ENCODE measurements around the gene ELP6.

The ELP6 gene, protein sequence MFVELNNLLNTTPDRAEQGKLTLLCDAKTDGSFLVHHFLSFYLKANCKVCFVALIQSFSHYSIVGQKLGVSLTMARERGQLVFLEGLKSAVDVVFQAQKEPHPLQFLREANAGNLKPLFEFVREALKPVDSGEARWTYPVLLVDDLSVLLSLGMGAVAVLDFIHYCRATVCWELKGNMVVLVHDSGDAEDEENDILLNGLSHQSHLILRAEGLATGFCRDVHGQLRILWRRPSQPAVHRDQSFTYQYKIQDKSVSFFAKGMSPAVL

DNA sequence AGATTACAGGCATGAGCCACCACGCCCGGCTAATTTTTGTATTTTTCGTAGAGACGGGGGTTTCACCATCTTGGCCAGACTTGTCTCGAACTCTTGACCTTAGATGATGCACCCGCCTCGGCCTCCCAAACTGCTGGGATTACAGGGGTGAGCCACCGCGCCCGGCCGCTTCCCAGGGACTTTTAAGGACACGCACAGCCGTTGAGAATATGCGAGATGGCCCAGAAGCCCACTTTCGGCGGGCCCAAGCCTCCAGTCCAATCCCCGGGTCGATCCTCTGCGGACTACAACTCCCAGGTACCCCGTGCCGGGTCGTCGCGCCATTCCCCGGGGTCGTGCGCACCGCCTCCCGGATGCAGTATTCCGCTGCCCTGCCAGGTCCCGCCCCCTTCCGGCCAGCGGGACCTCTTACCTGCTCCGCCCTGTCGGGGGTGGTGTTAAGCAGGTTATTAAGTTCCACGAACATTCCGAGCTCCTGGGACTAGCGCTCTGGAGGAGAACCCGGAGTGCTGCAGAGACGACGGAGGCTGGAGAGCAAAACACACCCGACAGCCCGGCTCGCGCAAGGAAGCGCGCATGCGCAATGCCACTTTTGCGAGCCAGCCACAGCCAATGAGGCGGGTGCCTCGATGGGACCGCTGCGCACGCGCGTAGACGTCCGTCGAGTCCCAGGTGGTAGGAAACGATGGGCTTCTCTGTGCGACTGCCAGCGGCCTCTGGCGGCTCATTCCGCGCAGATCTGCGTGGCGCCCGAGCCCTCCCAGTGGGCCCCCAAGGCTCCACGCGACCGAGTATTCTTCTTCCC is at the start of gene ELP6:
ELP6 (minus strand) TSS at position 588 of the 805 bp plus-strand sequence; CDS start at position 466, 122 bp downstream.
- DNase-seq: peak; percentile 96 to 98 (median 97)

DNA sequence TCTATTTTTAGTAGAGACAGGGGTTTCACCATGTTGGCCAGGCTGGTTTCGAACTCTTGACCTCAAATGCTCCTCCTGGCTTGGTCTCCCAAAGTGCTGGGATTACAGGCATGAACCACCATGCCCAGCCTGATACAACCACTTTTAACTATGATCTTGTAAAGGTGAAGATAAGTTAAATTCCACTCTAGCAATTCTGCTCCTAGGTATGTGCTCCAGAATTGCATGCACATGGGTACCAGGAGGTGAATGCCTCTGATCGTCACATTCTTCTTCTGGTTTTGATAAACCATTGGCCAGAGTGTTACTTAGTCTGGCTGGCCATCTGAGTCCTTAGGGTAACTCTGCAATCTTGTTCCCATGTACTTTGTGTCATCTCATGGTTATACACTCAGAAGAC is 42.8 kb upstream of the ELP6 start:
- no peak for DNase-seq

DNA sequence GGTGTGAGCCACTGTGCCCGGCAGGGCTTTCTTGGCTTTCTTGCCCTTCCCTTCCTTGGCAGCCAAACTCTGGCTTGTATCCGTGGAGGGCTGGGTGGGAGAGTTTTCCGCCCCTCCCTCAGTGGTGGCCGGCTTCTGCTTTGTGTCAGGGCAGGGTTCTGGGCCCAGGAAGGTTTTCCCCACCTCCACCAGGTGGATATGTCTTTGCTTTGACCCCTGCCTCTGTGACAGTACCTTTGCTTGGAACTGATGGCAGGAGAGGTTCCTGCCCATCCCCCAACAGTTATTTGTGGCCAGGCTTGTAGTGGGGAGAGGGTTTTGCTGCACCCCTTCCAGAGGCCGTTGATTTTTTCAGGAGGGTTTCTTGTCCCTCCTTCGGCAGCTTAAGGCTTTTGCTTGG is 40.8 kb upstream of the ELP6 start:
- no peak for DNase-seq

DNA sequence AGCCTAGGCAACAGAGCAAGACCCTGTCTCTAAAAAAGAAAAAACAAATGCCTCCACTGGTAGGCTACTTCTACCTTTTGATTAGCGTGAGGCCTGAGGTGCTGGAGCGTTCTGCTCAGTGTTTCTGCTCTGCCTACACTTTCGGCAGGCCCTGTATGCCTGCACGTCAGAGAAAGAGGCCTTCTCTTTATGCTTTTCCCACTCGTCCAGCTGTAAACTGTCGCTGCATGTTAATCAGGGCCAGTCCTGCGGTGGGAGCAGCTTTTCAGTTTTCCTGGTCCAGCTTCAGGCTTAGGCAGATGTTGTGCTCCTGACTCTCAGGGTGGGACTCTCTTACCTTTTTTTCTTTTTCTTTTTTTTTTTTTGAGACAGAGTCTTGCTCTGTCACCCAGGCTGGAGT is 39.9 kb upstream of the ELP6 start:
- no peak for DNase-seq

DNA sequence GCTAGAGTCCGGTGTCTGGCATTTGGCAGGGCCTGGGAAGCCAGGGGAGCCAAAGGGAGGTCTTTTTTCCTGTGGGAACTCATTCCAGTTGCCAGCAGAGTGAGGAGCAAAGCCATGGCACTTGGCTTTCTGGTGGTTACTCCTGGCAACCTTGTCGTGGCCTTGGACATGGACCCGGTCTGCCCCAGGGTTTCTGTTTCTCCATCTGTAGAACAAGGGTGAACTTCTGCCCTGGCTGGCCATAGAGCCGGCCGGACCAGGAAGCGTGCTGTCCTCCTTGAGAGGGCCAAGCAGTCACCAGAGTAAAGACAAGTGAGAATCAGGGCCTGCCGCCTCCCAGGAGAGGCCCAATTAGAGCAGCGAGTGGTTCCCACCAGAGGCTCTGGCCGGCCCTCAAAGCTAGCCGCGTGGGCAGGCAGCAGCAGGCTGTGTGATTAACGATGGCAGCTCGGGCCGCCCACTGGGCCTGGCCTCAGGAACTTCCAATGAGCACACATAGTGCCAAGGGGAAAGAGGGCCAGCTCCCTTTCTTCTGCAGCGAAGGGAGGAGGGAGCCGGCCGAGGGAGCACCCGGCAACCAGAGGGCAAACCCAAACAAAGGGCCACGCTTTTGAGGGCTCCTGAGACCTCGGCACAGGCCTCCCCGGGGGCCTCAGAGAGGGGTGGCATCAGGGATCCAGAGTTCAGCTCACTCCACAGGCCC is 29.1 kb upstream of the ELP6 start:
- DNase-seq: no peak

DNA sequence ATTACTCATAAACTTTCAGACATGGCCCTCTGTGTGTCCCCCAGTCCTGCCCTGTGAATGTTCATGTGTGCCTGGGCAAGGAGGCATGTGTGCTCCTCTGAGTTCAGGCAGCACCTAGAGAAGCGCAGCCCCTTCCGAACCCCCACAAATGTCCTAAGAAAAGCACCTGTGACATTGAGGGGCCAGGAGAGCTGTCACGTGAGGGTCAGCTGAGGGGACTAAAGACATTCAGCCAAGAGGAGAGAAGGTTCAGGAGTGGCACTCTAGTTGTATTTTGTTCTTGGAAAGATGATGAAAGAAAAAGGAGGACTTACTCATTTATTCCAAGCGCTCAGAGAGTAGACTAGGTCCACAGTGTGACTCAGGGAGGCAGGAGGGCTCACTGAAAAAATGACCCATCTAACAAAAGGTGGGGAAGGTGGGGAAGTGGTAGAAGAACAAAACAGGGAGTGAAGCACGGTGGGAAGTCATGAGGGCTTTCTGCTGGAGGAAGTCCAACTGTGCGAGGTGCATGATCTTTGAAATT is 28.1 kb upstream of the ELP6 start:
- no peak for DNase-seq

DNA sequence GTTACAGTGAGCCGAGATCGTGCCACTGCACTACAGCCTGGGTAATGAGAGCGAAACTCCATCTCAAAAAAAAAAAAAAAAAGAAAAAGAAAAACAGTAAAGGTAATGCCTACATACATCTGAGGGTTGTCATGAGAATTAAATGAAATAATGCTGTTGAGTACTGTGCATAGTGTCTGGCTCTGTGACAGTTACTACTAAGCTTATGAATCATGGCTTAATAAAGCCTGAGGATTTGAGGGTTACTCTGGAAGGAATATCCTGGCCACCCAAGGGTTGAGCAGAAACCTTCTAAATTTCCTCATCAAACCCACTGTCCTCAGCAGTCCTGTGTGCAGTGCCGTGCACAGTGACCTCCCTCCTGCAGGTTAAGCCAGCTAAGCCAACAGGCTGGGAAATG is 26.8 kb upstream of the ELP6 start:
- no peak for DNase-seq

DNA sequence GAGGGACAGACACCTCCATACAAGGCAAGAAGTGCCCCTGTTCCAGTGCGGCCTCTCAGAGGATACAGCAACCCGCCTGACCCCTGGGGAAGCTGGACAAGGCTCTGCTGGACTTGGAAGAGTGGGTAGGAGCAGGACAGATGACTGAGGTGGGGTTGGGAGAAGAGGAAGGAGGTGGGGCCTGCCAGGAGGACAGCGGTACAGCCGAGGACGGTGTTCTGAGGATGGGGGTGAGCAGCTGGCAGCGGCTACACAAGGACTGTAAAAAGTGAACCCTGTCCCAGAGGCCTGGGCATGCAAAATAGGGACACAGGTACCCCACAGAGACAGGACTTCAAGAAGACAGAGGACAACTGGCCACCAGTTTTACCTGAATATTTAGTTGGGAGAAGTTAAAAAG is 23.5 kb upstream of the ELP6 start:
- DNase-seq: no peak

DNA sequence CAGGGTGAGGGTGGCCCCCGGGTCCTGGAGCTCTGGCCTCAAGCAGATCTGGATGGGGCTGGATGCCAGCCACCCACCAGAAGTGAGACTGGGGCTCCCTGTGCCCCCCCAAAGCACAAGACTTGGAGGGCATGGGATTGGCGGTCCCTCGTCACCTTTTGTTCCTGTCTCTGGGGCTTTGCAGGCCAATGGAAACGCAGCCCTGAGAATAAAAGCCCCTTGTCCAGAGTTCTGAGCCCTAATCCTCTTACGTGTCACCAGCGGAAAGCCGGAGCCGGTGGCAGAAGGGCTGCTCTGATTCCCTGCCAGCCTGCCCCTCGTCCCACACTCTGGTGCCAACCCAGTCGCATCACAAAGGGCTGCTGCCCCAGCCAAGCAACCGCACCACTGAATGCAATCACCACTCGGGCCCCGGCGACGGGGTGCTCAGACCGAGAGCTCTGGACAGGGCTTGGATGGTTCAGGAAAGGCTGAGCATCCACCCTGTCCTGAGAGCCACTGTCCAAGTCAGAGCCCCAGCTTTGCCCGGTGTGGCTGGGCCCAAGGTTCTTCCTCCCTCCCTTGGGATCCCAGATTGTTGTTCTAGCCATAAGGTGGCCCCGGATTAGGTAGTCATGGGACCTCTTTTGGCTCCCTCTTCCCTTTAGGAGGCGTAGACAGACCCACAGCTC is 22.8 kb upstream of the ELP6 start:
- no peak for DNase-seq

DNA sequence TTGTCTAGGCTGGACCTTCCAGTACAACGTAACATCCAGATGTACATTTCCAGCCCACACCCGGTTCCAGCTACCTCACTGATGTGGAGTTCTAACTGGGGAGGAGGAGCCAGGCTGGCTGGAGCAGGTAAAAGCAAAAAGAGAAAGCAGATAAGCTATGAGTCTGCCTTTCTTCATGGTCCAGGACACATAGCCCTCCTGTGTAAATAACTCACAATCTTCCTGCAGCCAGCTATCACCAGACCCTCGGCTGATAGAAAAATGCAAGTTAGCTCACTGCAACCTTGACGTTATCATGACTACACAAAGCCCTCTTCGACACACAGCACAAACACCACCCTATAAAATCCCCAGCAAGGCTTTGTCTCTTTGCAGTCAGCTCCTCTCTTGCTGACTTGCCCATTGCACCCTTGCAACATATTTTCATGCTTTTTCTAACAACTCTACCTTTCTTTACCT is 20.5 kb upstream of the ELP6 start:
- DNase-seq: no peak

DNA sequence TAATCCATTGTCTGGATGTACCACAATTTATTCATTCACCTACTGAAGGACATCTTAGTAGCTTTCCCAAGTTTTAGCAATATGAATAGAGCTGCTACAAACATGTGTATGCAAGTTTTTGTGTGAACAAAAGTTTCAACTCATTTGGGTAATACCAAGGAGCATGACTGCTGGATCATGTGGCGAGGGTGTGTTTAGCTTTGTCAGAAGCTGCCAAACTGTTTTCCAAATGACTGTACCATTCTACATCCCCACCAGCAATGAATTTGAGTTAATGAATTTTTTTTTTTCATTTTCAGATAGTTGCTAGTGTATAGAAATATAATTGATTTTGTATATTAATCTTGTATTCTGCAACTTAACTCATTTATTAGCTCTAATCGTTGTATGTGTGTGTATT is 20.0 kb upstream of the ELP6 start:
- DNase-seq: no peak

DNA sequence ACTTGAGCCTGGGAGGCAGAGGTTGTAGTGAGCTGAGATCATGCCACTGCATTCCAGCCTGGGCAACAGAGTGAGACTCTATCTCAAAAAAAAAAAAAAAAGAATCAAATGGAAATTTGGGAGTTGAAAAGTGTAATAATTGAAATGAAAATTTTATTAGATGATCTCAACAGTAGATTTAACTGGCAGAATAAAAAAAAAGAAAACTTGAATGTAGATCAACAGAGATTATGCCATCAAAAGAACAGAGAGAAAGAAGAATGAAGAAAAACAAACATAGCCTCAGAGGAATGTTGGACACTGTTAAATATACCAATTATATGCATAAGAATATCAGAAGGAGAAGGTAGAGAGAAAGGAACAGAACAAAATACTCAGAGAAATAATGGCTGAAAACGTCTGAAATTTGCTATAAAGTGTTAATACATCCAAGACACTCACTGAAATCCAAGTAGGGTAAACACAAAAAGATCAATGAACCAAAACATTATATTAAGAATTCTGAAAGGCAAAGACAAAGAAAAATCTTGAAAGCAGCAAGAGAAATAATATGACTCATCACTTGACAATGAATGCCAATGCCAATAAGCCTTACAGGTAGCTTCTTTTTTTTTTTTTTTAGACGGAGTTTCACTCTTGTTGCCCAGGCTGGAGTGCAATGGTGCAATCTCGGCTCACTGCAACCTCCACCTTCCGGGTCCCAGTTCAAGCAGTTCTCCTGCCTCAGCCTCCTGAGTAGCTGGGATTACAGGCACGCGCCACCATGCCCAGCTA is 14.6 kb upstream of the ELP6 start:
- DNase-seq: no peak

DNA sequence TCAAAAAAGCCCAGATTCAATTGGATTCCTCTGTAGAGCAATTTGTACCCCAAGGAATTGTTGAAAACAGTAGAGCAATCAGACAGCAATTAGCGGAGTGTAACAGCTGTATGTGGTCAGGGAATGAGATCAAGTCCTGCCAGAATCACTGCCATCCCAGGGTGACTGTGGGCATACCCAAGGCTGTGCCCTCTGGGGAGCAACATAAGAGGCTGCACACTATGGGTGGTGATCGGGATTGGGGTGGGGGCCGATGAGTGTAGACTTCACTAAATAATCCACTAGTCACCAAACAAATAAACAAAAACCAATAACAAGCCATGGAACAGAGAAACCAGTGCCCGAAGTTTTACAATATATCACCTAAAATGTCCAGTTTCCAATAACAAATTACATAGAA is 12.1 kb upstream of the ELP6 start:
- no peak for DNase-seq

DNA sequence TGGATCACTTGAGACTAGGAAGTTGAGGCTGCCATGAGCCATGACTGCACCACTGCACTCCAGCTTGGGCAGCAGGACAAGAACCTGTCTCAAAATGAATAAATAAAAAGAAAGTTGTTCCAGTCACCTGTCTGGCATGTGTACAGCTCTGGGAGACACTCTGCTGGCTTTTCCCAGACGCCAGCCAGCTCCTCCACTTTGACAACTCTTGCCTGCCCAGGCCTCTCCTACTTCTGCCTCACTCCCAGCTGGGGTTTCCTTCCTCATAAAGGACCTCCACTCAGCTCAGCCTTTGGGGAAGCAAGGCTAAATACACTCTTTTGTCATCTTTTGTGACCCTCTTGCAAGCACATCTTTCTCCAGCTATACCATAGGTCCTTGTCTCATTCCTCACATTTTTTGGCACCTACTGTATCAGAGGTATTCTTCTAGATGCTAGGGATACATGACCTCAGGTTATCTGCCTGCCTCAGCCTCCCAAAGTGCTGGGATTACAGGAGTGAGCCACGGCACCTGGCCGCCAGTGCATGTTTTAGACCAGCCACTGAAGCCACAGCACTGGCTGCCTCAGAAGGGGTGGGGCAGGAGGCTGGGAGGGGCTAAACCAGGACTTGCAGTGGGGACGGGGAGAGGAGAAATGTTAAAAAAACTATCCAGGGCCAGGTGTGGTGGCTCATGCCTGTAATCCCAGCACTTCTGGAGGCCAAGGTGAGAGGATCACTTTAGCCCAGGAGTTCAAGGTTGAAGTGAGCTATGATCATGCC is 10.0 kb upstream of the ELP6 start:
- DNase-seq: no peak

DNA sequence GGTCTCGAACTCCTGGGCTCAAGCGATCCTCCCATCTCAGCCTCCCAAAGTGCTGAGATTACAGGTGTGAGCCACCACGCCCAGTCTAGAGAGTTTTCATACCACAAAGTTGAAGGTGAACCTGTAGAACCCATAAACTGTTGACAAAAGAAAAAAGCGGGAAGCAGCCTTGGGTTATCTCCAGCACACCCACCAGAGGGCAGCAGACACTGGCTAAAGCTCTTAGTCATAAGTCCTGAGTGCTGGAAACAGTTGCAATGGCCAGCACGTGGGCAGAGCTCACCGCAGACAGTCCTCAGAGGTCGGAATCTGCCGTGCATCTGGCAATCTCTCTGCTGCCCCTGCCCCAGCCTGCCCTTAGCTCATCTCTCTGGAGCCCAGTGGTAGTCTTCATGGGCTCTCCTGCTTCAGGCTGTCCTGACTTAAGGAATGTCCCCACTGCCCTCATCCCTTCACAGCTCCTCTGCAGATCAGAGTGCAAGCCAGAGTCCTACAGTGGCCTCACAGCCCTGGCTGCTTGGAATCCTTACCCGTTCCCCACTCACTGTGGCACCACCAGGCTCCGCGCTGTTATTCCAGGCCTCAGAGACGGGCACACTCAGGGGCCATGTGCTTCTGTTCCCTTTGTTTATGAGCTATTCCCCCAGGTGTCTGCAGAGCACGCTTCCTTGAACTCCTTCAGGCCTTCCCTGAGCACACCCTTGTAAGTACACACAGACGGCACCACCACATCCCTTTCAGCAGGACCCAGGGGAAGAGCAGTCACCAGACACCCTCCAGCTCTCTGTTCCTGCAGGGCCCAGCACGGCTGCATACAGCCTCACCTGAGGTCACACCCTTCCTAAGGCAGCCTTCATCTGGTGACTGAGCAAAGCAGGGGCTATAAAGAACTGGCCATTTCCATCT is 8.8 kb upstream of the ELP6 start:
- peak; percentile 31 to 54 (median 37) for DNase-seq

DNA sequence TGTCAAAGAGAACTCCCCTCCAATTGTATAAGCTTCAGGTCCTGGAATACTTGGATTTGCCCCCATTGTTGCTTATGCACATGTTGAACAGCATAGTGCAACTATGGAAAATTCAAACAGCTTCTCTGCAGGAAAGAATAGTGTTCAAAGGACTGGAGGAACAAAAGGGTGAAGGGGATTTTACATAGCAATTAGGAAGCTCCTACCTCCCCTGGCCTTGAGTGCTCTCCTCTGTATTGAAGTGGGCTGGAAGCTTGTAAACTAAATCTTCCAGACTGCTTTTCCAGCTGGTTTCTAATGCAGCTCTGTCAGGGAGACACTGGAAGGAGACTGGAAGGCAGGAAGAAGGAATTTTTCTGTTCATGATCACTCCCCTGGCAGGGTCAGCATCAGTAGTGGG is 7.2 kb upstream of the ELP6 start:
- DNase-seq: no peak

DNA sequence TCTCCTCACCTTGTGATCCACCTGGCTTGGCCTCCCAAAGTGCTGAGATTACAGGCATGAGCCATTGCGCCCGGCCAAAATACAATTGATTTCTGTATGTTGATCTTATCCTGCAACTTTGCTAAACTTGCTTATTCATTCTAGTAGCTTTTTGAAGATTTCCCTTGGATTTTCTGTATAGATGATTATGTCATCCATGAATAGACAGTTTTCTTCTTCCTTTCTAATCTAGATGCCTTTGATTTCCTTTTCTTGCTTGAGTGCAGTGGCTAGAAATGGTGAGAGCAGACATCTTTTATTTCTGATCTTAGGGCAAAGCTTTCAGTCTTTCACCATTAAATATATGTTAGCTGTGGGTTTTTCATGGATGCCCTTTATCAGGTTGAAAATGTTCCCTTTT is 4.4 kb upstream of the ELP6 start:
- DNase-seq: no peak

DNA sequence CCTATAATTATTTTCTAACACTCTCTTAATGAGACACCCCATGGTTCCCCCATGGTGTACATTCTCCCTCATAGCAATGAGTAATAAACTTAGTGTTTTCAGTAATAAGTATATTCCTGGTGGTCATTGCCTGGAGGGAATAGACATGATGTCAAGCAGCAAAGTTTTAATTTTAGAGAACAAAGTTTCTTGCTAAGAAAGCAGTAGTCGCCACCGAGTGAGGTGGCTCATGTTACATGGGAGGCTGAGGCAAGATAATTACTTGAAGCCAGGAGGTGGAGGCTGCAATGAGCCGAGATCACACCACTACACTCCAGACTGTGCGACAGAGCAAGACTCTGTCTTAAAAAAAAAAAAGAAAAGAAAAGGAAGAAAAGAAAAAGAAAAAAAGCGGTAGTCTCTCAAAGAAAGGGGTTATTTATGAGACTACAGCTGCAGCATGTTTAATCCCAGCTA is 2.4 kb upstream of the ELP6 start:
- no peak for DNase-seq

DNA sequence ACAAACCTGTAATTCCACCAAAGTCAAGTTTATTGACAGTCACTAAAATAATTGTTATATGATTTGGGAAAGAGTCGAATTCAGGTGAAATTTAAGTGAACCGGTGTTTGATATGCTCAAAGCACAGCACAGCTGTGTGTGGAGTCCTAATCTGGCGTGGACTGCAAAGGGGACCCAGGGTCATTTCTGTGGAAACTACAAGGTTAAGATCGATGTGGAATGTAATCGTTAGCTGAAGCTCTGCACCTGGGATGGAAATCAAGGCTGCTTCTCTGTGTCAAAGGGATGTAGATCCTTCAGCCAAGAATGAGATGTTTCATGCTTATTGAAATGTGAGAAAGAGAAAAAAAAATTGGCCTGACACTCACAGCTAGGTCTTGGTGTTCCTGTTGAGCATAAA is 1.6 kb upstream of the ELP6 start:
- no peak for DNase-seq

DNA sequence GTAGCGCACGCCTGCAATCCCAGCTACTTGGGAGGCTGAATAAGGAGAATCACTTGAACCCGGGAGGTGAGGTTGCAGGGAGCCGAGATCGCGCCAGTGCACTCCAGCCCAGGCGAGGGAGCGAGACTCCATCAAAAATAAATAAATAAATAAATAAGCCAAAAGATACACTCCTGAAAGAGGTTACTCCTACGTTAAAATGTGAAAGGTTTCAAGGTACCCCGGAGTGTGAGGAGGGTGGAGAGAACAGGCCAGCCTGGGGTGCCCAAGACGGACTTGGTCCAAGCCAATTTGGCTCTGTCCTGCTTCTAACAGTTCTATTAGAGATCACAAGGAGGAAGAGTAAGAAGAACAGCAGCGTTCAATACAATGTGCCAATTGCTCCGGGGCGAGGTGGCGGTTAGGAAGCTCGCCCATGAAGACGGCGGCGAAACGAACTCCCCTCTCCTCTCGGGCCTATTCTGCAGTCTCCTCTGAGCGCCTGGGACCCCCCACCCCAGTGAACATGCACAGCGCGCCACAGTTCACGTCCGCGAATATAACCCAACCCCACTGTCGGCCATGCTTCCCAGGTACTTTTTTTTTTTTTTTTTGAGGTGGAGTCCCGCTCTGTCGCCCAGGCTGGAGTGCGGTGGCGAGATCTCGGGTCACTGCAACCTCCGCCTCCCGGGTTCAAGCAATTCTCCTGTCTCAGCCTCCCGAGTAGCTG is 942 bp downstream of the ELP6 start:
- DNase-seq: no peak

Measured in activated CD4-positive, CD25-positive, alpha-beta regulatory T cell (primary cell).